ENCODE results near the gene FANCC. TPM values are rescaled to one million over a fixed set of nuclear protein-coding genes. Genes with fewer than 3 reads are reported as not detected.

FANCC gene
- total and polyA plus RNA-seq, 2 of the 13 experiments (the other 11 are each of a cell fraction or from before 2014, with no cell fraction given), result 7.4 to 8.6 TPM

GRCh38 chr9:95317119-95317892, at the start of gene FANCC (continued):
- peak; percentile 35 for TF ChIP-seq HNRNPK (IDR thresholded peaks at IDR 0.05; ENCODE audit: low read depth, low read length, poor library complexity, severe bottlenecking)
- peak; percentile 61 for TF ChIP-seq ELF1 (CRISPR knock-in tag; IDR thresholded peaks at IDR 0.05)
- TF ChIP-seq ELF3 (CRISPR knock-in tag; IDR thresholded peaks at IDR 0.05), result peak; percentile 78
- TF ChIP-seq ZNF142 (CRISPR knock-in tag; IDR thresholded peaks at IDR 0.05), result no peak
- TF ChIP-seq, protein P1, sequence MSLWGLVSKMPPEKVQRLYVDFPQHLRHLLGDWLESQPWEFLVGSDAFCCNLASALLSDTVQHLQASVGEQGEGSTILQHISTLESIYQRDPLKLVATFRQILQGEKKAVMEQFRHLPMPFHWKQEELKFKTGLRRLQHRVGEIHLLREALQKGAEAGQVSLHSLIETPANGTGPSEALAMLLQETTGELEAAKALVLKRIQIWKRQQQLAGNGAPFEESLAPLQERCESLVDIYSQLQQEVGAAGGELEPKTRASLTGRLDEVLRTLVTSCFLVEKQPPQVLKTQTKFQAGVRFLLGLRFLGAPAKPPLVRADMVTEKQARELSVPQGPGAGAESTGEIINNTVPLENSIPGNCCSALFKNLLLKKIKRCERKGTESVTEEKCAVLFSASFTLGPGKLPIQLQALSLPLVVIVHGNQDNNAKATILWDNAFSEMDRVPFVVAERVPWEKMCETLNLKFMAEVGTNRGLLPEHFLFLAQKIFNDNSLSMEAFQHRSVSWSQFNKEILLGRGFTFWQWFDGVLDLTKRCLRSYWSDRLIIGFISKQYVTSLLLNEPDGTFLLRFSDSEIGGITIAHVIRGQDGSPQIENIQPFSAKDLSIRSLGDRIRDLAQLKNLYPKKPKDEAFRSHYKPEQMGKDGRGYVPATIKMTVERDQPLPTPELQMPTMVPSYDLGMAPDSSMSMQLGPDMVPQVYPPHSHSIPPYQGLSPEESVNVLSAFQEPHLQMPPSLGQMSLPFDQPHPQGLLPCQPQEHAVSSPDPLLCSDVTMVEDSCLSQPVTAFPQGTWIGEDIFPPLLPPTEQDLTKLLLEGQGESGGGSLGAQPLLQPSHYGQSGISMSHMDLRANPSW (CRISPR knock-in tag; IDR thresholded peaks at IDR 0.05; ENCODE audit: borderline replicate concordance), result no peak; the same call in 1 of the 2 replicates
- no peak for TF ChIP-seq ZNF589 (CRISPR knock-in tag; conservative IDR thresholded peaks at IDR 0.05)
- peak; percentile 50; the same call in 1 of the 2 replicates for TF ChIP-seq RFXAP (CRISPR knock-in tag; IDR thresholded peaks at IDR 0.05; ENCODE audit: borderline replicate concordance)
- TF ChIP-seq, protein P2, sequence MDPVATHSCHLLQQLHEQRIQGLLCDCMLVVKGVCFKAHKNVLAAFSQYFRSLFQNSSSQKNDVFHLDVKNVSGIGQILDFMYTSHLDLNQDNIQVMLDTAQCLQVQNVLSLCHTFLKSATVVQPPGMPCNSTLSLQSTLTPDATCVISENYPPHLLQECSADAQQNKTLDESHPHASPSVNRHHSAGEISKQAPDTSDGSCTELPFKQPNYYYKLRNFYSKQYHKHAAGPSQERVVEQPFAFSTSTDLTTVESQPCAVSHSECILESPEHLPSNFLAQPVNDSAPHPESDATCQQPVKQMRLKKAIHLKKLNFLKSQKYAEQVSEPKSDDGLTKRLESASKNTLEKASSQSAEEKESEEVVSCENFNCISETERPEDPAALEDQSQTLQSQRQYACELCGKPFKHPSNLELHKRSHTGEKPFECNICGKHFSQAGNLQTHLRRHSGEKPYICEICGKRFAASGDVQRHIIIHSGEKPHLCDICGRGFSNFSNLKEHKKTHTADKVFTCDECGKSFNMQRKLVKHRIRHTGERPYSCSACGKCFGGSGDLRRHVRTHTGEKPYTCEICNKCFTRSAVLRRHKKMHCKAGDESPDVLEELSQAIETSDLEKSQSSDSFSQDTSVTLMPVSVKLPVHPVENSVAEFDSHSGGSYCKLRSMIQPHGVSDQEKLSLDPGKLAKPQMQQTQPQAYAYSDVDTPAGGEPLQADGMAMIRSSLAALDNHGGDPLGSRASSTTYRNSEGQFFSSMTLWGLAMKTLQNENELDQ (CRISPR knock-in tag; IDR thresholded peaks at IDR 0.05; ENCODE audit: borderline replicate concordance), result no peak
- TF ChIP-seq ADNP (CRISPR knock-in tag; IDR thresholded peaks at IDR 0.05), result no peak
- TF ChIP-seq ZNF773 (CRISPR knock-in tag; IDR thresholded peaks at IDR 0.05; ENCODE audit: borderline replicate concordance), result no peak
- TF ChIP-seq MZF1 (CRISPR knock-in tag; IDR thresholded peaks at IDR 0.05; ENCODE audit: borderline replicate concordance), result peak; percentile 51; the same call in 1 of the 2 replicates
- no peak for TF ChIP-seq MBNL3 (CRISPR knock-in tag; conservative IDR thresholded peaks at IDR 0.05)
- peak; percentile 81 for TF ChIP-seq IKZF5 (CRISPR knock-in tag; IDR thresholded peaks at IDR 0.05)
- TF ChIP-seq ZKSCAN5 (CRISPR knock-in tag; IDR thresholded peaks at IDR 0.05), result no peak
- TF ChIP-seq ZEB1 (IDR thresholded peaks at IDR 0.05; ENCODE audit: insufficient replicate concordance, low read depth), result peak; percentile 81
- TF ChIP-seq RFXANK (CRISPR knock-in tag; IDR thresholded peaks at IDR 0.05), result peak; percentile 43; the same call in 1 of the 2 replicates
